Small intestine (tissue), 7 donors: ENCODE measurements around the gene CEBPB. TPM values are rescaled to one million over a fixed set of nuclear protein-coding genes. Genes with fewer than 3 reads are reported as not detected.

ENCODE experiments used
- DNase-seq, 2 donors: peaks; one replicate each; pipeline versions ENCODE4 v3.0.0 to v3.0.0-alpha.2; 2013
- FAIRE-seq: peaks from 2 replicates; lab custom pipeline; 2012; peaks lifted over from hg19 to GRCh38; lab: Jason Lieb, UNC
- H3K27ac ChIP-seq, 3 donors: one replicate each; pipeline ENCODE4 v1.5.1; 2013; ENCODE audit warnings: low read length in 2 of 3, mild to moderate bottlenecking in 2 of 3, control low read depth in 1 of 3, inconsistent platforms in 1 of 3, low read depth in 1 of 3, moderate library complexity in 1 of 3
- H3K27me3 ChIP-seq, 3 donors: one replicate each; pipeline ENCODE4 v1.6.1; 2013; ENCODE audit warnings: low read length in 3 of 3, inconsistent platforms in 1 of 3; ENCODE audit not compliant: control insufficient read depth in 3 of 3, insufficient read depth in 3 of 3
- H3K36me3 ChIP-seq, 3 donors: one replicate each; pipeline ENCODE4 v1.6.1; 2013; ENCODE audit warnings: low read length in 3 of 3, inconsistent platforms in 1 of 3, low read depth in 1 of 3, mild to moderate bottlenecking in 1 of 3, moderate library complexity in 1 of 3; ENCODE audit not compliant: control insufficient read depth in 3 of 3, insufficient read depth in 2 of 3
- H3K4me1 ChIP-seq, 3 donors: one replicate each; pipeline ENCODE4 v1.6.1; 2013; ENCODE audit warnings: low read length in 2 of 3, inconsistent platforms in 1 of 3, low read depth in 1 of 3, mild to moderate bottlenecking in 1 of 3, moderate library complexity in 1 of 3; ENCODE audit not compliant: control insufficient read depth in 3 of 3, insufficient read depth in 2 of 3
- H3K4me3 ChIP-seq, 3 donors: one replicate each; pipeline ENCODE4 v1.5.1; 2013; ENCODE audit warnings: low read length in 3 of 3, control low read depth in 1 of 3, inconsistent platforms in 1 of 3, low read depth in 1 of 3, mild to moderate bottlenecking in 1 of 3, moderate library complexity in 1 of 3
- H3K9me3 ChIP-seq, 2 donors: one replicate each; pipeline ENCODE4 v1.6.1; 2013; ENCODE audit warnings: low read depth in 1 of 2, low read length in 1 of 2; ENCODE audit not compliant: control insufficient read depth in 2 of 2, insufficient read depth in 1 of 2
- WGBS, 3 donors: extraction: QIAGEN DNeasy Blood & Tissue Kit; methylation state at CpG; one replicate each; pipeline ENCODE4 v1.1.7; 2013; 5-methylcytosine and 5-hydroxymethylcytosine counted together
- polyA plus RNA-seq, 4 donors: library from polyadenylated mRNA; stranded (reverse) in 3 of 4; unstranded in 1 of 4; fragments of 200-250 nt in 3 of 4; fragments of 120-200 nt in 1 of 4; gene quantifications; one replicate each; pipeline versions ENCODE4 v1.2.1 to v1.2.3, GENCODE V29; 2013
- donor health status: healthy with polysubstance abuse.
- donor health status: control.
- donor health status: control.
- donor health status: Bipolar disorder and iron deficiency.
- donor health status: healthy.

The CEBPB gene
- polyA plus RNA-seq, 4 donors = 7.6 to 26.0 (median 20.4) TPM

DNA sequence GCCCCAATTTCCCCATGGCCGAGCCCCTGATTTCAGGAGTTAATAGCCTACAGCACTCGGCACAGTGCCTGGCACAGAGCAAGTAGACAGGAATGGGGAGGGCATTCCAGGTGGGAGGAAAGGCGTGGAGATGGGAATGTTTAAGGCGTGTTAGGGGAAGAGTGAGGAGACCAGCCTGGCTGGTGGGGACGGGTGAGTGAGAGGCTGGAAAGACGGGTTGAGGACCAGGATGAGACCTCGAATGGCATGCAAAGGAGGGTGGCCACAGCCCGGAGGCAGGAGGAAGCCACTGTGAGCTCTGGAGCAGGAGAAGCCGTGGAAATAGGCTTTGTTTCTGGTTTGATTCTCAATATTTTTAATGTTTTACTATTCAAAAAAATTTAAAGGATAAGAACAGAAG lies 49.5 kb downstream of the CEBPB start:
- Histone ChIP-seq H3K27me3 (no peaks in the 10 kb centered on the region), H3K4me3 (no peak overlapping the region), H3K9me3 (no peaks in the 10 kb centered on the region), H3K36me3 (no peaks in the 10 kb centered on the region), H3K27ac (no peak overlapping the region), H3K4me1 (peaks cover 0 to 16% (median 0%) of the 10 kb centered on the region in 3 donors)
- no peak for FAIRE-seq
- 38 to 66% (median 44%) methylated on average over 9 of the region's 9 CpGs for WGBS, 3 donors
- no peak for DNase-seq

DNA sequence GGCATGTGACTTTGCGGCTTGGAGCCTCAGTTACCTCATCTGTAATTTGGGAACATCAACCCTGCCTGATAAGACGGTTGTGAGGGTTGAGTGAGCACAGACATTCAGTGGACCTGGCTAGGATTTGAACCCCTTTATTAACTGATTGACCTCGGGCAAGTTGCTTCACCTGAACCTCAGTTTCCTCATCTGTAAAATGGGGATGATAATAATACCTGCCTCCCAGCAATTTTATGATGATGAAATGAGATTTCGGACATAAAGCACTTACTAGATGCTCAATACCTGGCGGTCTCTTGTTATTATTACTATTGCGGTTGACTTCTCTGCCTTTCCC lies 51.5 kb downstream of the CEBPB start:
- Histone ChIP-seq H3K27ac (no peak overlapping the region), H3K4me3 (no peak overlapping the region), H3K27me3 (no peaks in the 10 kb centered on the region), H3K9me3 (no peaks in the 10 kb centered on the region), H3K4me1 (peaks cover 0 to 29% (median 0%) of the 10 kb centered on the region in 3 donors), H3K36me3 (no peaks in the 10 kb centered on the region)
- FAIRE-seq (no peak), DNase-seq (no peak)
- WGBS, 3 donors = 88 to 93% (median 91%) methylated on average over 6 of the region's 6 CpGs

Other genes starting within 250 kb of the CEBPB start
- 1 to 10 TPM in 3 of 4 donors, not detected in 1; 1.1 to 7.8 (median 6.9) TPM for gene SNAI1, start 207.8 kb upstream of the CEBPB start, polyA plus RNA-seq
- 100 to 1,000 TPM in 1 of 4 donors, 10 to 100 TPM in 3; 72.7 to 123 (median 80.4) TPM for gene UBE2V1, start 77.7 kb upstream of the CEBPB start, polyA plus RNA-seq
- 10 to 100 TPM; 16.8 to 33.5 (median 19.4) TPM for gene PEDS1, start 37.1 kb upstream of the CEBPB start, polyA plus RNA-seq